Prostate gland (tissue), 2 donors: ENCODE data around the gene TBX5.

Source experiments
- CTCF ChIP-seq, 4 experiments: fragments of 200-600 bp in 2 of 4; fragments of 450-650 bp in 2 of 4; sonication (generic) in 2 of 4; IDR thresholded peaks; 1 replicate in 3 of 4; 2 replicates in 1 of 4; pipeline ENCODE4 v1.5.1; 2016 to 2019; ENCODE audit warnings: antibody characterized with exemption in 4 of 4, mild to moderate bottlenecking in 2 of 4, moderate library complexity in 2 of 4
- POLR2A ChIP-seq: fragments of 450-650 bp; IDR thresholded peaks from one replicate; pipeline ENCODE4 v1.6.1; 2016; ENCODE audit warnings: antibody characterized with exemption, mild to moderate bottlenecking

- no peak for TF ChIP-seq CTCF (IDR thresholded peaks at IDR 0.05)
- TF ChIP-seq POLR2A = no peak
Observed at GRCh38 chr12:114391088-114391487, 14.9 kb downstream of the TBX5 start.
